HCT116 (cell line): ENCODE data around the gene ING1. TPM values are rescaled to one million over a fixed set of nuclear protein-coding genes. Genes with fewer than 3 reads are reported as not detected.

Source experiments
- ATAC-seq: fragments of 200-7000 bp; cut with Tn5 transposase; 2 replicates; pipeline ENCODE4 v1.9.1; 2020; ENCODE audit warnings: mild to moderate bottlenecking, moderate library complexity
- BruUV-seq: library from RNA; stranded (reverse); fragments of 400-500 nt; replicated peaks from 2 replicates; lab custom pipeline; 2021; lab: Mats Ljungman, UMichigan
- CTCF ChIA-PET: fragments of 300-600 bp; sonication (Branson Sonifier 250); formaldehyde crosslinking; loops from one replicate; lab custom pipeline; 2021; ENCODE audit warnings: antibody characterized with exemption; lab: Charles Lee
- POLR2A ChIA-PET: fragments of 300-600, 350-600 bp; sonication (Branson Sonifier 250); formaldehyde crosslinking; loops from one replicate; lab custom pipeline; 2021; ENCODE audit warnings: antibody characterized with exemption; lab: Charles Lee
- RAD21 ChIA-PET, 2 experiments: fragments of 300-600 bp; sonication (Branson Sonifier 250); formaldehyde crosslinking; loops; one replicate each; lab custom pipeline; 2023; ENCODE audit warnings: low total read pairs in 2 of 2; ENCODE audit not compliant: uncharacterized antibody in 2 of 2, unreplicated experiment in 2 of 2, low non-redundant PET in 1 of 2; lab: Charles Lee
- DNase-seq: peaks from one replicate; pipeline ENCODE4 v3.0.0-alpha.2; 2010; ENCODE audit warnings: low read depth, low spot score
- H2AFZ ChIP-seq: fragments of 200-600 bp; shearing (Covaris generic), sonication (generic); 2 replicates; pipeline ENCODE4 v1.6.1; 2017; ENCODE audit warnings: low read depth, mixed run types, mixed read lengths, antibody characterized with exemption, low read length; ENCODE audit not compliant: poor library complexity, severe bottlenecking
- H3K27ac ChIP-seq: 2 replicates; pipeline ENCODE4 v1.5.1; 2012; ENCODE audit warnings: low read depth, low read length
- H3K27me3 ChIP-seq: fragments of 200-600 bp; sonication (generic); 2 replicates; pipeline ENCODE4 v1.6.1; 2016; ENCODE audit warnings: mixed run types, low read length, mixed read lengths; ENCODE audit not compliant: insufficient read depth
- H3K36me3 ChIP-seq, 2 experiments: fragments of 200-500 bp in 1 of 2; fragments of 200-600 bp in 1 of 2; sonication (Bioruptor generic) in 1 of 2; sonication (generic) in 1 of 2; 2 replicates each; pipeline versions ENCODE4 v1.5.1 to v1.6.1; 2014 to 2016; ENCODE audit warnings: low read length in 2 of 2, inconsistent platforms in 1 of 2, mixed read lengths in 1 of 2, mixed run types in 1 of 2; ENCODE audit not compliant: insufficient read depth in 2 of 2, control insufficient read depth in 1 of 2
- H3K4me1 ChIP-seq, 2 experiments: fragments of 200-600 bp in 1 of 2; sonication (generic) in 1 of 2; 2 replicates each; pipeline versions ENCODE4 v1.5.1 to v1.6.1; 2012 to 2017; ENCODE audit warnings: low read length in 2 of 2, inconsistent platforms in 1 of 2, mild to moderate bottlenecking in 1 of 2, mixed read lengths in 1 of 2, mixed run types in 1 of 2, moderate library complexity in 1 of 2; ENCODE audit not compliant: insufficient read depth in 2 of 2, control insufficient read depth in 1 of 2
- H3K4me2 ChIP-seq: fragments of 200-600 bp; sonication (generic); 2 replicates; pipeline ENCODE4 v1.6.1; 2017; ENCODE audit warnings: mixed run types, low read length, mixed read lengths
- H3K4me3 ChIP-seq, 2 experiments: fragments of 200-600 bp in 1 of 2; sonication (generic) in 1 of 2; replicated peaks in 1 of 2; 2 replicates each; pipeline ENCODE4 v1.5.1; 2011 to 2016; ENCODE audit warnings: low read length in 2 of 2, control low read depth in 1 of 2, low read depth in 1 of 2, mild to moderate bottlenecking in 1 of 2, mixed read lengths in 1 of 2, mixed run types in 1 of 2
- H3K79me2 ChIP-seq: fragments of 200-600 bp; sonication (generic); 2 replicates; pipeline ENCODE4 v1.6.1; 2017; ENCODE audit warnings: mild to moderate bottlenecking, mixed run types, low read length, moderate library complexity, mixed read lengths; ENCODE audit not compliant: insufficient read depth
- H3K9ac ChIP-seq: fragments of 200-600 bp; sonication (generic); 2 replicates; pipeline ENCODE4 v1.6.1; 2016; ENCODE audit warnings: low read length, mixed read lengths
- H3K9me2 ChIP-seq: fragments of 200-600 bp; sonication (generic), shearing (Covaris generic); 2 replicates; pipeline ENCODE4 v1.6.1; 2017; ENCODE audit warnings: mixed run types, mild to moderate bottlenecking, moderate library complexity; ENCODE audit not compliant: insufficient read depth
- H3K9me3 ChIP-seq, 2 experiments: fragments of 200-500 bp in 1 of 2; fragments of 200-600 bp in 1 of 2; sonication (Bioruptor generic) in 1 of 2; sonication (generic) in 1 of 2; 2 replicates each; pipeline ENCODE4 v1.6.1; 2014 to 2017; ENCODE audit warnings: low read length in 2 of 2, mixed read lengths in 2 of 2, inconsistent platforms in 1 of 2, low read depth in 1 of 2, mild to moderate bottlenecking in 1 of 2, mixed run types in 1 of 2, moderate library complexity in 1 of 2; ENCODE audit not compliant: control insufficient read depth in 1 of 2, insufficient read depth in 1 of 2
- H4K20me1 ChIP-seq: fragments of 200-600 bp; sonication (generic), shearing (Covaris generic); 2 replicates; pipeline ENCODE4 v1.6.1; 2017; ENCODE audit warnings: mixed run types, mild to moderate bottlenecking, moderate library complexity; ENCODE audit not compliant: insufficient read depth
- ATF3 ChIP-seq: IDR thresholded peaks from 2 replicates; pipeline ENCODE4 v1.6.1; 2012
- CEBPB ChIP-seq: IDR thresholded peaks from 2 replicates; pipeline ENCODE4 v1.6.1; 2012; ENCODE audit warnings: low read depth
- CTCF ChIP-seq, 3 experiments: fragments of 200-600 bp in 1 of 3; sonication (generic) in 1 of 3; IDR thresholded peaks in 2 of 3; conservative IDR thresholded peaks in 1 of 3; 2 replicates each; pipeline ENCODE4 v1.5.1; 2012 to 2017; ENCODE audit warnings: low read depth in 2 of 3, low read length in 2 of 3, antibody characterized with exemption in 1 of 3, borderline replicate concordance in 1 of 3, control low read depth in 1 of 3, mild to moderate bottlenecking in 1 of 3, mixed read lengths in 1 of 3, mixed run types in 1 of 3, moderate library complexity in 1 of 3; ENCODE audit not compliant: insufficient read depth in 1 of 3
- EGR1 ChIP-seq: IDR thresholded peaks from 2 replicates; pipeline ENCODE4 v1.6.1; 2012; ENCODE audit warnings: low read depth
- ELF1 ChIP-seq: IDR thresholded peaks from 2 replicates; pipeline ENCODE4 v1.6.1; 2012; ENCODE audit warnings: low read depth, borderline replicate concordance
- EZH2phosphoT487 ChIP-seq: fragments of 200-600 bp; IDR thresholded peaks from 2 replicates; pipeline ENCODE4 v1.6.1; 2018; ENCODE audit warnings: antibody characterized with exemption, borderline replicate concordance
- FOSL1 ChIP-seq: IDR thresholded peaks from 2 replicates; pipeline ENCODE4 v1.6.1; 2012; ENCODE audit warnings: low read depth
- JUND ChIP-seq: IDR thresholded peaks from 2 replicates; pipeline ENCODE4 v1.6.1; 2012
- POLR2A ChIP-seq: IDR thresholded peaks from 2 replicates; pipeline ENCODE4 v1.7.0; 2011; ENCODE audit warnings: borderline replicate concordance; ENCODE audit not compliant: insufficient read depth, insufficient read length; ENCODE audit errors: extremely low read depth
- POLR2AphosphoS5 ChIP-seq: IDR thresholded peaks from 2 replicates; pipeline ENCODE4 v1.6.1; 2011; ENCODE audit warnings: mild to moderate bottlenecking, low read depth, low read length, moderate library complexity
- RAD21 ChIP-seq: IDR thresholded peaks from 2 replicates; pipeline ENCODE4 v1.6.1; 2012; ENCODE audit warnings: low read depth, mild to moderate bottlenecking
- REST ChIP-seq: IDR thresholded peaks from 2 replicates; pipeline ENCODE4 v1.6.1; 2012; ENCODE audit warnings: low read depth
- SIN3A ChIP-seq: IDR thresholded peaks from 2 replicates; pipeline ENCODE4 v1.6.1; 2012; ENCODE audit warnings: low read depth
- SP1 ChIP-seq: IDR thresholded peaks from 2 replicates; pipeline ENCODE4 v1.6.1; 2012; ENCODE audit warnings: low read depth
- TCF7L2 ChIP-seq: IDR thresholded peaks from 2 replicates; pipeline ENCODE4 v1.7.0; 2011; ENCODE audit warnings: borderline replicate concordance, inconsistent platforms; ENCODE audit not compliant: insufficient read depth, insufficient read length; ENCODE audit errors: extremely low read depth
- YY1 ChIP-seq: IDR thresholded peaks from 2 replicates; pipeline ENCODE4 v1.6.1; 2011; ENCODE audit warnings: low read length, low read depth, moderate library complexity, mild to moderate bottlenecking; ENCODE audit not compliant: insufficient replicate concordance; ENCODE audit errors: extremely low read depth
- ZNF274 ChIP-seq: fragments of 200-500 bp; sonication (Bioruptor generic); IDR thresholded peaks from 2 replicates; pipeline ENCODE4 v1.6.1; 2014; ENCODE audit warnings: mild to moderate bottlenecking, low read depth, low read length, inconsistent platforms
- intact Hi-C: fragments of 100-400 bp; cut with micrococcal nuclease; formaldehyde crosslinking; loops from 2 replicates; pipeline ENCODE4 v1.10.0; 2022
- total RNA-seq: library from RNA; stranded (reverse); gene quantifications from one replicate; pipeline ENCODE4 v1.2.1, GENCODE V29; 2021; ENCODE audit not compliant: unreplicated experiment
- TF ChIP-seq, protein P1 (sequence below): IDR thresholded peaks from 2 replicates; pipeline ENCODE4 v1.6.1; 2012

The ING1 gene
- total RNA-seq, 1 experiment from 2014 or later: 27.0 TPM

GRCh38 chr13:110683203-110683883 lies 30.2 kb upstream of the ING1 start (continued):
- TF ChIP-seq REST (no peak), SIN3A (no peak)

GRCh38 chr13:110683921-110684320 lies 29.6 kb upstream of the ING1 start:
- H3K27ac ChIP-seq: no peak overlapping the region
- RAD21 ChIA-PET: no interaction called here
- H3K4me1 ChIP-seq: no peaks in the 10 kb centered on the region
- peaks cover 20 to 40% of the 10 kb centered on the region in 2 experiments for H3K36me3 ChIP-seq
- H2AFZ ChIP-seq: no peak overlapping the region
- H3K9ac ChIP-seq: no peak overlapping the region
- H3K9me3 ChIP-seq: no peaks in the 10 kb centered on the region
- H3K9me2 ChIP-seq: no peaks in the 10 kb centered on the region
- no peaks in the 10 kb centered on the region for H4K20me1 ChIP-seq
- DNase-seq (no peak), ATAC-seq (no peak)
- no TSS peak for BruUV-seq
- no peak overlapping the region for H3K4me2 ChIP-seq
- H3K4me3 ChIP-seq: no peak overlapping the region
- no peaks in the 10 kb centered on the region for H3K27me3 ChIP-seq
- intact Hi-C loops: loop anchor here (5.0 kb wide), 1 partner anchor 133 kb away; no protein-coding TSS in a partner anchor
- H3K79me2 ChIP-seq: 0 out of 2 replicates have a peak, but pooled peaks cover 4% of the 10 kb centered on the region
- POLR2A ChIA-PET: interaction anchor here (0.7 kb wide), 1 partner anchor 29 kb away, joined by 3 read pairs; no protein-coding TSS in a partner anchor
- CTCF ChIA-PET: interaction anchor here (1.5 kb wide), 1 partner anchor 231 kb away, joined by 3 read pairs; the partner anchor contains the start of gene ANKRD10
- TF ChIP-seq POLR2AphosphoS5: no peak
- no peak for TF ChIP-seq EGR1
- no peak for TF ChIP-seq EZH2phosphoT487
- TF ChIP-seq TCF7L2: no peak
- no peak for TF ChIP-seq CTCF (IDR thresholded peaks at IDR 0.05 in 2 of 3, conservative IDR thresholded peaks at IDR 0.05 in 1 of 3; ENCODE audit: borderline replicate concordance in 1 of 3, insufficient read depth in 1 of 3, low read depth in 2 of 3, low read length in 2 of 3)
- no peak for TF ChIP-seq JUND
- TF ChIP-seq YY1: no peak
- no peak for TF ChIP-seq SP1
- TF ChIP-seq POLR2A: no peak
- no peak for TF ChIP-seq RAD21
- TF ChIP-seq, protein P1, sequence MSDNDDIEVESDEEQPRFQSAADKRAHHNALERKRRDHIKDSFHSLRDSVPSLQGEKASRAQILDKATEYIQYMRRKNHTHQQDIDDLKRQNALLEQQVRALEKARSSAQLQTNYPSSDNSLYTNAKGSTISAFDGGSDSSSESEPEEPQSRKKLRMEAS: no peak
- no peak for TF ChIP-seq ZNF274
- TF ChIP-seq FOSL1: no peak
- TF ChIP-seq ATF3: no peak
- no peak for TF ChIP-seq SIN3A
- TF ChIP-seq ELF1: no peak
- TF ChIP-seq CEBPB: no peak
